GM19099 (cell line): ENCODE measurements around the gene ARID5B.

Experiments used
- POLR2A ChIP-seq: IDR thresholded peaks from 3 replicates; pipeline ENCODE4 v1.6.1; 2011; ENCODE audit warnings: low read depth; ENCODE audit not compliant: insufficient read length; ENCODE audit errors: extremely low read depth

Gene ARID5B

GRCh38 chr10:62088786-62089185, 187.3 kb downstream of the ARID5B start:
- no peak for TF ChIP-seq POLR2A

GRCh38 chr10:62092301-62093030, 191.0 kb downstream of the ARID5B start:
- TF ChIP-seq POLR2A: no peak

- TF ChIP-seq POLR2A: no peak
These were observed 192.4 kb downstream of the ARID5B start for GRCh38 chr10:62093863-62094291.

- TF ChIP-seq POLR2A: no peak
These were observed 194.0 kb downstream of the ARID5B start for GRCh38 chr10:62095181-62096122.

- no peak for TF ChIP-seq POLR2A
These were observed 194.9 kb downstream of the ARID5B start for GRCh38 chr10:62096256-62096933.

- TF ChIP-seq POLR2A: no peak
These were observed 197.0 kb downstream of the ARID5B start for GRCh38 chr10:62098278-62099121.

GRCh38 chr10:62099299-62099698, 197.8 kb downstream of the ARID5B start:
- TF ChIP-seq POLR2A: no peak

- TF ChIP-seq POLR2A: no peak
These were observed 202.4 kb downstream of the ARID5B start for GRCh38 chr10:62103857-62104256.

GRCh38 chr10:62106929-62107519, 205.5 kb downstream of the ARID5B start:
- TF ChIP-seq POLR2A: no peak

- no peak for TF ChIP-seq POLR2A
These were observed 207.5 kb downstream of the ARID5B start for GRCh38 chr10:62108759-62109586.

- no peak for TF ChIP-seq POLR2A
These were observed 208.2 kb downstream of the ARID5B start for GRCh38 chr10:62109587-62110293.

GRCh38 chr10:62112300-62112699, 210.8 kb downstream of the ARID5B start:
- no peak for TF ChIP-seq POLR2A

- TF ChIP-seq POLR2A: no peak
These were observed 211.5 kb downstream of the ARID5B start for GRCh38 chr10:62112963-62113362.
